GM18520 (cell line): ENCODE results near the gene BARX1.
"Not testable (repeated sequence)": the region's sequence is repeated elsewhere in the genome, so short reads cannot be mapped to it uniquely, and the experiment has no call there.

Experiments used
- ATAC-seq: cut with Tn5 transposase; IDR thresholded peaks from one replicate; pipeline ENCODE4 v1.9.1; 2021; ENCODE audit not compliant: unreplicated experiment

Gene BARX1

GRCh38 chr9:93952784-93953495, 2.2 kb downstream of the BARX1 start:
- no peak for ATAC-seq

- ATAC-seq, result no peak
These were observed 2.9 kb downstream of the BARX1 start for GRCh38 chr9:93952119-93952783.

GRCh38 chr9:93951655-93952118, 3.5 kb downstream of the BARX1 start:
- no peak for ATAC-seq

GRCh38 chr9:93950619-93951601, 4.2 kb downstream of the BARX1 start:
- ATAC-seq, result no peak

- no peak for ATAC-seq
These were observed 5.3 kb downstream of the BARX1 start for GRCh38 chr9:93949694-93950449.

GRCh38 chr9:93949073-93949693, 6.0 kb downstream of the BARX1 start:
- ATAC-seq, result no peak

- no peak for ATAC-seq
These were observed 6.6 kb downstream of the BARX1 start for GRCh38 chr9:93948441-93949072.

- ATAC-seq, result no peak
These were observed 7.6 kb downstream of the BARX1 start for GRCh38 chr9:93947409-93948070.

- no peak for ATAC-seq
These were observed 8.8 kb downstream of the BARX1 start for GRCh38 chr9:93946338-93946712.

- no peak for ATAC-seq
These were observed 9.5 kb downstream of the BARX1 start for GRCh38 chr9:93945400-93946337.

GRCh38 chr9:93944011-93944410, 11.1 kb downstream of the BARX1 start:
- no peak for ATAC-seq

- ATAC-seq, result no peak
These were observed 13.0 kb downstream of the BARX1 start for GRCh38 chr9:93942161-93942560.

GRCh38 chr9:93941493-93941892, 13.7 kb downstream of the BARX1 start:
- no peak for ATAC-seq

GRCh38 chr9:93940951-93941350, 14.2 kb downstream of the BARX1 start:
- no peak for ATAC-seq

GRCh38 chr9:93939589-93939988, 15.6 kb downstream of the BARX1 start:
- ATAC-seq, result not testable (repeated sequence)

- no peak for ATAC-seq
These were observed 18.0 kb downstream of the BARX1 start for GRCh38 chr9:93937193-93937592.

GRCh38 chr9:93931905-93932304, 23.2 kb downstream of the BARX1 start:
- no peak for ATAC-seq

- ATAC-seq, result no peak
These were observed 25.1 kb downstream of the BARX1 start for GRCh38 chr9:93930070-93930469.
